Stimulated activated CD8-positive, alpha-beta memory T cell treated with anti-CD3 and anti-CD28 coated beads, Interleukin-15, amount 100 ng/mL, for 48 hours (primary cell): ENCODE data around the gene CLDN6.
A peak's percentile ranks its signal among the peaks of the same experiment; 100 is the strongest.

ENCODE experiments used
- DNase-seq, 2 donors: peaks; one replicate each; pipeline ENCODE4 v3.0.0-alpha.2; 2020; ENCODE audit warnings: low read depth in 2 of 2

The CLDN6 gene

DNA sequence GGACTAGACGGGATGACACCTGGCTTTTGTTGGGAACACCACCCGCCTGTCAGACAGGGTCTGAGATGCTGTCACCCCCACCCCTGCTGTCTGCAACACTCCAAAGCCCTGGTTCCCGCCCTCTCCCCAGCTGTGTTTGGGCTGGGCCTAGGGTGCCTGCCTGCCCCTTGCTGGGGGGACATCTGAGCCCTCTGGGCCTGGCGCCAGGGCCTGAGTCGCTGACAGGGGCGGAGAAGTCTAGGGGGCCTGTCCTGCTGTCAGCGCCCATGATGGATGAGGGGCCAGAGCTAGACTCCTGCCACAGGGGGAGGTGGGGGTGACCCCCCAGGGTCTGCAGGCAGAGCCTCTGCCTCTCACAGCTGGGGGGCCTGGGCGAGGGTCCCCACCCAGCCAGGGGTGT, 30.1 kb downstream of the CLDN6 start:
- no peak for DNase-seq

GRCh38 chr16:2987286-2987685, 30.7 kb downstream of the CLDN6 start:
- no peak for DNase-seq

GRCh38 chr16:2986623-2987188, 31.3 kb downstream of the CLDN6 start:
- no peak for DNase-seq

GRCh38 chr16:2985893-2986355, 32.1 kb downstream of the CLDN6 start:
- DNase-seq: no peak

GRCh38 chr16:2985462-2985861, 32.5 kb downstream of the CLDN6 start:
- DNase-seq: no peak

DNA sequence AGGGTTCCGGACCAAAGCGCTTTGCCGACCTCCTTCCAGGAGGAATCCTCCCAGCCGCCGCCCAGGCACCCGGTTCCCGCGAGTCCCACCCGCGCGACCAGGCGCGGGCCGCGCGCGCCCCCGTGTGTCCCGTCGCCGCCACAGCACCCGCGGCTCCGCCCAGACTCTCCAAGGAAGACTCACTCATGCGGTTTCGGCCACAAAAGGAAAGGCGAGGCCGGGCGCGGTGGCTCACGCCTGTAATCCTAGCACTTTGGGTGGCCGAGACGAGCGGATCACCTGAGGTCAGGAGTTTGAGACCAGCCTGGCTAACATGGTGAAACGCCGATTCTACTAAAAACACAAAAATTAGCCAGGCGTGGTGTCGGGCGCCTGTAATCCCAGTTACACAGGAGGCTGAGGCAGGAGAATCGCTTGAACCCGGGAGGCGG, 34.3 kb downstream of the CLDN6 start:
- peak; percentile 66 to 79 for DNase-seq

- DNase-seq: no peak
Observed at GRCh38 chr16:2982402-2982801, 35.6 kb downstream of the CLDN6 start.

GRCh38 chr16:2981899-2982250, 36.1 kb downstream of the CLDN6 start:
- no peak for DNase-seq

- DNase-seq: no peak
Observed at GRCh38 chr16:2981177-2981898, 36.6 kb downstream of the CLDN6 start.

GRCh38 chr16:2980227-2981176, 37.5 kb downstream of the CLDN6 start, which contains the start of gene PKMYT1:
PKMYT1 (minus strand) TSS chr16:2980446; CDS start chr16:2979657, 789 bp downstream.
- DNase-seq: peak; percentile 94

DNA sequence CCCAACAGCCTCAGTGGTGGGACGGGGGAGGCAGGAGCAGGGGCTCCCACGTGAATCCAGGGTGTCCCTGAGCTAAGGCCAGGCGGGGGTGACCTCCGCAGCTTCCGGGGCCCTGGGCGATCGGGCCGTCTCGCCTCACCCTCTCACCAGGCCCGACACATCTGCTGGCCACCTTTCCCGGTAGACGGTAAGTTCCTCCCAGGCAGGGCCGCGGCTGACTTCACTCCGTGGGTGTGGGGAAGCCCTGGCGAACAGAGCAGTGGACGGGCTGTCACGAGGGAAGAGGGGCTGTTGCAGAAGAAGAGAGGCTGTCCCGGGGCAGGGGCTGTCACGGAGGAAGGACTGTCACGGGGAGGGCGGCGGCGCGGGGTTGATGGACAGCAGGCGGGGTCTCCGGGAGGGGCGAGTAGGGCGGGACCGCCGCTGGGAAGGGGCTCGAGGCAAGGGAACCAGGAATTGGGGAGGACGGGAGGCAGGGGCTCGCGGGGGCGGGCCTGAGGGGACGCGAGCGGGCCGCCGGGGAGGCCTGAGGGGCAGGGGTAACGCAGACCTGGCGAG, 38.2 kb downstream of the CLDN6 start:
- DNase-seq: no peak

DNA sequence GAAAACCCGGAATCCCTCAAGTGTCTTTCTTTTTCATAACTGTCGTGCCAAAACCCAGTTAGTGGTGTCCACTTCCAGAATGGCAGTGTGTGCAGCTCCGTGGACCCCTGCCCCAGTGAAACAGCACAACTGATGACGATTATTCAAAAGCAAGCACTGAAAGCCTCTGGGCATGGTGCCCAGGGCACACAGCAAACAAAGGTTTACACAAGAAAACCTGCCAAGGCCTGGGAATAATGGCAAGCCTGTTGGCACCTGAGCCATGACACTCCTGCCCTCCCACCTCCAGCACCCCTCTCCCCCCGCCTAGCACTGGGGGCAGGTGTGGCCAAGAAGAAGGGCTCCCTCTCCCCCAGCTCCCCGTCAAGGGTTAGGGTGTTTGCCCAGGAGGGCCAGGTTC, 40.5 kb downstream of the CLDN6 start:
- DNase-seq: no peak

DNA sequence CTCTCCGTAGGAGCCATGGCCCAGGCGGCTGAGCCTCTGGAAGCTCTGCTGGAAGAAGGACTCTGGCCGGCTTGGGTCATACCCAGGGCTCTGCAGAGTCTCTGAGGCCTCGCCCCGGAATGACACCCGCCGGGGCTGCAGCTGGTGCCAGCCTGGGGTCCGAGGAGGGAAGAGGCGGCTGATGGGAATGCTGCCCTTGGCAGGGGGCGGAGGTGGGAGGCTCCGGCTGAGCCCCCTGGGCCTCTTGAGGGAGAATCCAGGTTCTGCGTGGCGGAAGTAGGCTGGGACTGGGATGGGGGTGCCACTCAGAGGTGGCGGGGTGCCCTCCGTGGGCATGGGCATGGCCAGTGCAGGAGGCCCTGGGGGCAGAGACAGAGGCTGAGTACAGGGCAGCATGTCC, 41.3 kb downstream of the CLDN6 start:
- no peak for DNase-seq

DNA sequence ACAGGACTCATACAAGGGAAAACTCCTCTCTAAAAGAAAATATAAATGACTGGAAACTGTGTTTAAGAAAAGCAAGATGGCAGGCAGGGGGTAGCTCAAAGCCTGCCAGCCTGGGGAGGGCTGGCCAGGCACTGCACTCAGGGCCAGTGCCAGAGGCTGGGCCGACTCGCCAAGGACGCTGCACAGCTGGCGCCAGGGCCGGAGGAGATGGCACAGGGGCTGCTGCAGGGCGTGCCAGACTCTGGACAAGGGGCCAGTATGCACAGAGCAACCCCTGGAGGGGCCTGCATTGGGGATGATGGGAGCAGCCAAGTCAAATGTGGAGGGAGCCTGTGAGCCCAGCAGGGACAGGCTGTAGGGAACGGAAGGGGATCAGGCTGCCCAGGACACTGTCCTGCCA, 41.8 kb downstream of the CLDN6 start:
- no peak for DNase-seq

DNA sequence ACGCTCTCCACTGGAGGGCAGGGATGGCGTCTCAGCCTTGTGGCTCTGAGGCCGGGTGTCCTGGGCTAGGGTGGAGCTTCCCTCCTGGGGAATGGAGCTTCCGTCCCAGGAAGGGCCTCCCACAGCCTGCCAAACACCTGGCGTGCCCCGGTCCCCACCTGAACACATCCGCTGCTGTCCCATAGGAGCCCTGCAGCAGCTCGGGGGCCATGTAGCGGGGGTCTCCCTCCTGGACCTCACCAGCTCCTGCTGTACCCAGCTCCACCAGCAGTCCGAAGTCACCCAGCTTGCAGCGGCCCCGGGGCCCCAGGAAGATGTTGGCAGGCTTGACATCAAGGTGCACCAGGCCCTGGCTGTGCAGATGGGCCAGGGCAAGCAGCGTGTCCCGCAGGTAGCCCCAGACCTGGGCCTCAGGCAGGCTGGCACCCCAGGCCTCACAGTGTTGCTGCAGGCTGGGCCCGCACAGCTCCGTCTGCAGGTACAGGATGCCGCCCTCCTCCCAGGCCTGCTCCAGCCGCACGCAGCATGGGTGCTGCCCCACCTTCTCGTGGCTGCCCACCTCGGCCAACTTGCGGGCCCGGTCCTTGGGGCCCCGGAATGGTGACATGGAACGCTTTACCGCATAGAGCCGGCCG, 42.7 kb downstream of the CLDN6 start:
- DNase-seq: no peak

GRCh38 chr16:2974319-2975056, 43.5 kb downstream of the CLDN6 start:
- DNase-seq: no peak

GRCh38 chr16:2973605-2974318, 44.2 kb downstream of the CLDN6 start:
- no peak for DNase-seq

DNA sequence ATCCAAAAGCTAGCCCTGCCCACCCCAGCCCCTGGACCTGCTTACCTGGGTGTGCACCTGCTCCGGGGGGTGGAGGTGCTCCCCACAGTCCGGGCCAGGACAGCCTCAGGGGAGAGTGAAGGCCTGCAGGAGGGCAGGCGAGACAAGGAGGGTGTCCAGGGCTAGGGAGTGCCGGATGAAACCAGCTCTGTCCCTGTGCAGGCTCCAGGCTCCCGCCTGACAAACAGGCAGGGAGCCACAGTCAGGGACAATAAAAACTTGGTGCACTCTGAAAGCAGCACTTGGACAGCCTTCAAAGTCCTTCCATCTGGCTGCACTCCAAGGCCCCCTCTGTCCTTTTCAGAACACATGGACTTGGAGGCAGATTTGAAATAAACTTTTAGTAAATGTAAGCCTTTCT, 44.9 kb downstream of the CLDN6 start:
- no peak for DNase-seq

GRCh38 chr16:2971985-2972784, 45.8 kb downstream of the CLDN6 start:
- DNase-seq: no peak
